Activated T-helper 1 cell treated with Interleukin-2 at 50 U/mL for 16 hours (primary cell): ENCODE data around the gene ZCCHC14.

Source experiments
- DNase-seq: peaks from one replicate; pipeline ENCODE4 v3.0.0-alpha.2; 2020; ENCODE audit warnings: low read depth

ZCCHC14 gene

GRCh38 chr16:87492721-87493607 lies at the start of gene ZCCHC14:
Gene ZCCHC14, minus strand, starts transcription at chr16:87493024. Its CDS starts 786 bp downstream, at chr16:87492238.
- DNase-seq, result peak; percentile 99

GRCh38 chr16:87541872-87542234 lies 49.0 kb upstream of the ZCCHC14 start:
- no peak for DNase-seq

- DNase-seq, result no peak
Measured at GRCh38 chr16:87541147-87541871, 48.5 kb upstream of the ZCCHC14 start.

GRCh38 chr16:87540897-87541146 lies 48.0 kb upstream of the ZCCHC14 start:
- DNase-seq, result no peak

GRCh38 chr16:87540072-87540896 lies 47.5 kb upstream of the ZCCHC14 start:
- DNase-seq, result no peak

GRCh38 chr16:87539113-87539512 lies 46.3 kb upstream of the ZCCHC14 start:
- no peak for DNase-seq

GRCh38 chr16:87538594-87538993 lies 45.8 kb upstream of the ZCCHC14 start:
- no peak for DNase-seq

- no peak for DNase-seq
Measured at GRCh38 chr16:87538160-87538559, 45.3 kb upstream of the ZCCHC14 start.

GRCh38 chr16:87536795-87537142 lies 43.9 kb upstream of the ZCCHC14 start:
- no peak for DNase-seq

DNA sequence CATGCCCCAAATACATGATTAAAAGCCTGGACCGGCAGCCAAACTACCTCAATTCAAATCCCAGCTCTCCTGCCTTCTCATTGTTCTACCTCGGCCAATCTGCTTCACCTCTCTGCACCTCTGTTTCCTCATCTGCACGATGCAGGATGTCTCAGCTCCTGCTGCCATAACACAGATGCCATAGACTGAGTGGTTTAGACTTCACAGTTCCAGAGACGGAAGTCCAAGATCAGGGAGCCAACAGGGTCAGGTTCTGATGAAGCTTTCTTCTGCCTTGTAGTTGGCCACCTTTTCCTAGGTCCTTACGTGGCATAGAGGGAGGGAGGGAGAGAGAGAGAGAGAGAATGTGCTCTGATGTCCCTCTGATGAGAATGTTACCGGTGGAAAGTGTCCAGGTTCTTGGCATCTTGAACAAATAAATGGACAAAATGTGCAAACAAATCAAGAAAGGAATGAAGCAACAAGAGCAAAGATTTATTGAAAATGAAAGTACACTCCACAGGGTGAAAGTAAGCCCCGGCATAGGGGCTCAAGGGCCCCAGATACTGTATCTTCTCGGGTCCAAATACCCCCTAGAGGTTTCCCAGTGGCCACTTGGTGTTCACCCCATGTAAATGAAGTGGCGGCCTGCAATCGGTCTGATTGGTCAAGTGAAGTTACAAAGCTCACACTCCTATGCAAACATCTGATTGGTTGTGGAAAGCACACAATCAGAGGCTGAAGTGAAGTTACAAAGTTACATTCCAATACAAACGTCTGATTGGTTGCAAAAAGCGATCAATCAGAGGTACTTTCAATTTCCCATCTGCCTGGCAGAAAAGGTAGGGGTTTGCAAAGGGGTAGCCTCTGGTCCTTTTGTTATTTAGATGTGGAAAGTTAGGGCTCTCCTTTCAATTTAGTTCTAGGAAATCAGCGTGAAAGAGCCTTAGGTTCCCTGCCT lies 43.3 kb upstream of the ZCCHC14 start:
- no peak for DNase-seq

DNA sequence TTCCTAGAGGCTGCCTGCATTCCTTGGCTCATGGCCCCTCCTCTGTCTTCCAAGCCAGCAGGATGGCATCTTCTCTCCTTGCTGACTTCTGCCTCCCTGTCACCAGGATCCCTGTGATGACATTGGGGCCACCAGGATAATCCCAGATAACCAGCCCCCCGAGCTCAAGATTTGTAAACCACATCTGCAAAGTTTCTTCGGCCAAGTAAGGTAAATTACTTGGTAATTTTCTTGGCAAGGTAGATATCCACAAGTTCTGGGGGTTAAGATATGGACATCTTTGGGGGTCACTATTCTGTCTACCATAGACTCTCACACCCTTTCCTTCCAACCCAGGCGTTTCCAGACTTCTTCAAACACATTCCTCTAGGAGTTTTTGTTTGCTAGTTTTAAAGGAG lies 42.6 kb upstream of the ZCCHC14 start:
- no peak for DNase-seq

GRCh38 chr16:87534751-87535150 lies 41.9 kb upstream of the ZCCHC14 start:
- DNase-seq, result no peak

DNA sequence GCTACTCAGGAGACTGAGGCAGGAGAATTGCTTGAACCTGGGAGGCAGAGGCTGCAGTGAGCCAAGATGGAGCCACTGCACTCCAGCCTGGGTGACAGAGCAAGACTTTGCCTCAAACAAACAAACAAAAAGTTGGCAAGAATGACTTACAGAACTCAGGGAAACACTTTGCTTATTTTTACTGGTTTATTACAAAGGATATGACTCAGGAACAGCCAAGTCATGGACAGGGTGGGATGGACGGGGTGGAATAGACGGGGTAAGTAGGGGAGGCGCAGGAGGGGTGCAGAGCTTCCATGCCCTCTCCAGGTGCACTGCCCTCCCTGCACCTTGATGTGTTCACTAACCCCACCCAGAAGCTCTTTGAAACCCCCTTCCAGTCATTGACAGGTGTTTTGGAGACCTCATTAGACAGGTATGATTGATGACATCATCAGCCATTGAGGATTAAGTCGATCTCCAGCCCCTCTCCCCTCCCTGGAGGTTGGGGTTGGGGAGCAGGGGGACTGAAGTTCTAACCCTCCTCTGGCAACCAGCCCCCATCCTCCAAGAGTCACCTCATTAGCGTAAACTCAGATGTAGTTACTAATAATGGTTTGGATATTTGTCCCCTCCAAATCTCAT lies 41.3 kb upstream of the ZCCHC14 start:
- DNase-seq, result no peak

GRCh38 chr16:87533061-87533460 lies 40.2 kb upstream of the ZCCHC14 start:
- DNase-seq, result no peak

DNA sequence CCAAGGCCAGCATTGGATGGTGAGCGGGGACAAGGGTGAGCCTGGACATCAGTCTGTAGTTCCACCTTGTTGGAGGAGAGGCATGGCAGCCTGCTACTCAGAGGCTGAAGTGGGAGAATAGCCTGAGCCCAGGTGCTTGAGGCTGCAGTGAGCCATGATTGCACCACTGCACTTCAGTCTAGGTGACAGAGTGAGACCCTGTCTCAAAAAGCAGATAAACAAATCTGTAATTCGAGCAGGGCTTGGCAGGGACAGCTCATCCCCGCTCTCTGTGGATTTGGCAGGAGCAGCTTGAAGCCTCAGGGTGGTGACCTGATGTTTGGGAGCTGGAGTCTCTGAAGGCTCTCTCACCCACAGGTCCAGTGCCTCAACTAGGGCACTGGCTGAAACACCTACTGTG lies 38.6 kb upstream of the ZCCHC14 start:
- no peak for DNase-seq

GRCh38 chr16:87528690-87529579 lies 36.1 kb upstream of the ZCCHC14 start:
- no peak for DNase-seq

DNA sequence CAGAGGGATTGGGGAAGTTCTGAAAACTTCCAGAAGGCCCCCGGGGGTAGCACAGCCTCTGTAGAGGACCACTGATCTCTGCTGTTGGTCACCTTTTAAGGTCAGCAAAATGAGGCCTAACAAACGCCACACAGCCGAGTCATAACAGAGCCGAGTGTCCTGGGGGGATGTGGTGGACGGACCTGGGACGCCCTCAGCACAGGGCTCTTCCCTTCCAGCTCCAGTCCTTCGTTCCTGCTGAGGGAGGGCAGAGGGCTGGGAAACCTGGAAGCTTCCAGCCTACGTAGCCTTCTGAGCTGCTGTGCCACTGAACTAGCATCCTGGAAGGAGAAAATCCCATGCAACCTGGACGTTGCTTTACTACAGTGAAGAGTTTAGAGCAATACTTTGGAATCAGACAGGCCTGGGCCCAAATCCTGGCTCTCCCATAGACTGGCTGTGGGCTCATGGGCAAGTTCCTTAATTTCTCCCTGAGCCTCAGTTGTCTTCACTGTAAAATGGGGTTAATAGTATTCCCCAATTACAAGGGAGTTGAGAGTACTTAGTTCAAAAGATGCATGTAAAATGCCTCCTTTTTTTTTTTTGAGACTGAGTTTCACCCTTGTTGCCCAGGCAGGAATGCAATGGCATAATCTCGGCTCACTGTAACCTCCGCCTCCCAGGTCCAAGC lies 34.4 kb upstream of the ZCCHC14 start:
- DNase-seq, result no peak

GRCh38 chr16:87526238-87526947 lies 33.6 kb upstream of the ZCCHC14 start:
- no peak for DNase-seq

DNA sequence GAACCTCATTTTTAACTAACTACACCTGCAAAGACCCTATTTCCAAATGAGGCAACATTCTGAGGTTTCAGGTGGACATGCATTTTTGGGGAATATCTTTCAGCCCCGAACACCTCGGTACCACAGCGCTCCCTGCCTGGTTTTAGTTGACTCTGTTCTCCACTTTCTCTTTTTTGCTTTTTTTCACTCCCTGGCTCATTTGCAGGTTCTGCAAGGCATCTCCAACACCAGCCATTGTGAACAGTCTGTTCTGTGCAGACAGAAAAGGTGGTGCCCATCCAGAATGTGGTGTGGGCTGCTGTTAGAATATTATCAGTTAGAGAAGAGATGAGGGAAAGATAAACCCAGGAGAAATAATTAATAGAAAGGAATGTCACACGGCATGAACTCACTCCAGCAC lies 32.5 kb upstream of the ZCCHC14 start:
- DNase-seq, result no peak
